ENCODE data around the gene FAM9B.

Gene FAM9B

DNA sequence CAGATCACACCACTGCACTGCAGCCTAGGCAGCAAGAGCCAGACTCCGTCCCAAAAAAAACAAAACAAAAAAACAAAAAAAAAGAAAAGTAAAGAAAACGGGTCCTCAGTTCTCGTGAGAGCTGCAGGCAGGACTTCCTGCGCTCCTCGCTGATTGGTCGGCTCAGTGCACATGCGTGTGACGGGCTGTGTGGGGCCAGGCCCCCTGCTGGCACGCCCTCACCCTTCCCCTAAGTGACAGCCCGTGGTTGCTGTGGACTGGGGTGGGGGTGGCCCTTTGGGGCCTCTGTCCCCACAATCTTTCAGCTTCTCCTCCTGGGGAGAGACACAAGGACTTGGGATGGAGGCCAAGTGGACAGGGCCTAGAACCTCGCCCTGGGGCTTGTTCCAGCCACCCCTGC is at the start of gene FAM9B:
Gene FAM9B (minus strand): TSS at position 139 of the 400 bp plus-strand sequence. CDS start 1,141 bp downstream, outside the sequence.
- H3K4me3 ChIP-seq (ENCODE audit: control insufficient read depth, low read depth, low read length), result no peak within 1 kb of the TSS
- TF ChIP-seq, protein P1, sequence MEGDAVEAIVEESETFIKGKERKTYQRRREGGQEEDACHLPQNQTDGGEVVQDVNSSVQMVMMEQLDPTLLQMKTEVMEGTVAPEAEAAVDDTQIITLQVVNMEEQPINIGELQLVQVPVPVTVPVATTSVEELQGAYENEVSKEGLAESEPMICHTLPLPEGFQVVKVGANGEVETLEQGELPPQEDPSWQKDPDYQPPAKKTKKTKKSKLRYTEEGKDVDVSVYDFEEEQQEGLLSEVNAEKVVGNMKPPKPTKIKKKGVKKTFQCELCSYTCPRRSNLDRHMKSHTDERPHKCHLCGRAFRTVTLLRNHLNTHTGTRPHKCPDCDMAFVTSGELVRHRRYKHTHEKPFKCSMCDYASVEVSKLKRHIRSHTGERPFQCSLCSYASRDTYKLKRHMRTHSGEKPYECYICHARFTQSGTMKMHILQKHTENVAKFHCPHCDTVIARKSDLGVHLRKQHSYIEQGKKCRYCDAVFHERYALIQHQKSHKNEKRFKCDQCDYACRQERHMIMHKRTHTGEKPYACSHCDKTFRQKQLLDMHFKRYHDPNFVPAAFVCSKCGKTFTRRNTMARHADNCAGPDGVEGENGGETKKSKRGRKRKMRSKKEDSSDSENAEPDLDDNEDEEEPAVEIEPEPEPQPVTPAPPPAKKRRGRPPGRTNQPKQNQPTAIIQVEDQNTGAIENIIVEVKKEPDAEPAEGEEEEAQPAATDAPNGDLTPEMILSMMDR (IDR thresholded peaks at IDR 0.05; ENCODE audit: control insufficient read depth, insufficient read depth, low read depth, low read length, missing control alignments), result no peak
- DNase-seq (ENCODE audit: low read depth), result no peak

DNA sequence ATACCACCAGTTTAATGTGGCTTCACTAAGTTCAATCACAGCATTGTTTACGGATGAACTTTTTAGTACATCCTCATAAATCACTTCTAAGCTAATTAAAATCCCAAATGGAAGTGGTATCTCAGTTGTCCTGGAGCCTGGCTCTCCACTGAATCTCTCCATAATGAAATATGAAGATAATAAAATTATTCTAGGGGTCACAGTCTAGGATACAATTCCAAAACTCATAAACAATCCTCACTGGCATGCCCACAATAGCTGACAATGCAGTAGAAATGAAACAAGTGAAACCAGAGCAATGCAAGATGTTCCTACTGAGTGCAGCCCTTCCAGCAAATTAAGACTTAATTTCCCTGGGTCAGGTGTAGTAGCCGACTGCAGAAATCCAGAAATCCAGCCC is 47.3 kb upstream of the FAM9B start:
- no peak overlapping the region for H3K4me3 ChIP-seq (ENCODE audit: control insufficient read depth, low read depth, low read length)
- TF ChIP-seq, protein P1 (IDR thresholded peaks at IDR 0.05; ENCODE audit: control insufficient read depth, insufficient read depth, low read depth, low read length, missing control alignments), result no peak
- DNase-seq (ENCODE audit: low read depth), result no peak

DNA sequence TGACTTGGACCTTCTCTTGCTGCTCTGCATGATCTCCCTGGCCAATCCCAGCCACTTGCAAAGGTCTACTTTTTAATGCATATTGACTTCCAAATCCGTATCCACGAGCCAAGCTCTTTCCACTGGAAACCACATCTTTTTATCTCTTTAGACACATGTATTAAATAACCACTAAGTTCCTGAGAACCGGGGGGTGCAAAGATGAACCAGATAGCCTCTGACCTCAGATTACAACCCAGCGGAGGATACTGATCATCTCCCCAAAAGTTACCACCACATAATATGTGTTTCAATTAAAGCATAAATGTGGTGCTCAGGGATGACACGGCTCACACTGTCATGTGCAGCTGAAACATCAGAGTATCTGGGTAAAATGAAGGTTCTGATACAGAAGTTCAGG is 40.4 kb upstream of the FAM9B start:
- TF ChIP-seq, protein P1 (IDR thresholded peaks at IDR 0.05; ENCODE audit: control insufficient read depth, insufficient read depth, low read depth, low read length, missing control alignments), result no peak
- DNase-seq (ENCODE audit: low read depth), result no peak
- H3K4me3 ChIP-seq (ENCODE audit: control insufficient read depth, low read depth, low read length), result no peak overlapping the region

DNA sequence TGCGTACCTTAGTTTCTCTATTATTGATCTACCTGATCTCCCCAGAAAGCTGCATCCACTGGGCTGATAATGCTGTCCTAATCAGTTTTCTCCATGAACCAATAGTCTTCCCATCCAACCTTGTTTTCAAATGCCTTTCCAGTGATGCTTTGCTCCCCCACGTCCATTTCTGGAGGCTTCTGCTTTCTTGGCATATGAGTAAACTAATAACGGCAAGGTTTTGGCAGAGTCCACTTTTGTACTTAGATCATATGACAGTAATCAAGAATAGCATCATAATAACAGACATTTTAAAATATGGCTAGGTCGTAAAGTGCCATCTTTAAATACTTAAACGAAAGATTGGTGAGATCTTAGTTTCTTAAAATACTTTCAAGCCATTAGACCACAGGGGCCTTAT is 38.4 kb upstream of the FAM9B start:
- peak; percentile 40 for DNase-seq (ENCODE audit: low read depth)
- TF ChIP-seq, protein P1 (IDR thresholded peaks at IDR 0.05; ENCODE audit: control insufficient read depth, insufficient read depth, low read depth, low read length, missing control alignments), result no peak

DNA sequence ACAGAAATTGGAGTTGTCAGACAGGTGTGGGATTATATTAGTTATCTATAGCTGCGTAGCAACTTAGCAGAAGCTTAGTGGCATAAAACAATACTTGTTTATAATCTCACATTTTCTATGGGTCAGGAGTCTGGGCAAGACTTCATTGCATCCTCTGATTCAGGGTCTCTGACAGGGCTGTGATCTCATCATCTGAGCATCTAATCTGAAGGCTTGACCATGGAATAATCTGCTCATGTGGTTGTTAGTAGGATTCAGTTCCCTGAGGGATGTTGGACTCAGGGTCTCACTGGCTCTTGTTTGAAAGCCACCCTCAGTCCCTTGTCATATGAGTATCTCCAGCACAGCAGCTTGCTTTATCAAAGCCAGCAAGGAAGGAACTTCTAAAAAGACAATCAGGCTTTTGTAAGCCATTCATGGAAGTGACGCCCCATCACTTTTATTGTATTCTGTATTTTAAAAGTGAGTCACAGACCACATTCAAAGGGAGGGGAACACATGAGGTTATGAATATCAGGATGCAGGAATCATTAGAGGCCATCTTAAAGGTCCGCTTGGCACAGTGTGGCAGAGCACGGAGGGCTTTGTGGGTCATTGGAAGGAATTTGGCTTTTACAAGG is 37.2 kb upstream of the FAM9B start:
- TF ChIP-seq, protein P1 (IDR thresholded peaks at IDR 0.05; ENCODE audit: control insufficient read depth, insufficient read depth, low read depth, low read length, missing control alignments), result no peak
- no peak overlapping the region for H3K4me3 ChIP-seq (ENCODE audit: control insufficient read depth, low read depth, low read length)
- DNase-seq (ENCODE audit: low read depth), result no peak

More for the DNA sequence above, 38.4 kb upstream of the FAM9B start:
- no peak overlapping the region for H3K4me3 ChIP-seq (ENCODE audit: control insufficient read depth, low read depth, low read length)

DNA sequence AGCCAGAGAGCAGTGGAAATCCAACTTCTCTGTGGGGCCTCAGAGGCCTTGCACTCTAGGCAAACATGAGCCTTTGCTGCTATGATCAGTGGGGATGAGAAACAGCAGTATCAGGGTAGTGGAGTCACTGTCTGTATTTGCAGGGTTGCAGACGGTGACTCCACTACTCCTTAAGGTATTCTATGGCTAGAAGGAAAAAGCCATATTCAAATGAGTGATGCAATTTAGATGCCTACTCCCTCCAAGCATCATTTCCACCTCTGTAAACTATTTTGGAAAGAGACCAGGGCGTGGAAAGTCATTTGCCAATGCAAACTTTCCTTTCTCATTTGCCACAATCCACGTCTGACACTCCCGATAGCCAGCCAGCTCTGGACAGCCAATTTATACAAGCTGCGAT is 35.6 kb upstream of the FAM9B start:
- no peak overlapping the region for H3K4me3 ChIP-seq (ENCODE audit: control insufficient read depth, low read depth, low read length)
- TF ChIP-seq, protein P1 (IDR thresholded peaks at IDR 0.05; ENCODE audit: control insufficient read depth, insufficient read depth, low read depth, low read length, missing control alignments), result no peak
- DNase-seq (ENCODE audit: low read depth), result no peak

Measured in AG09309 (cell line).